T-helper 2 cell (primary cell): ENCODE results near the gene ARHGAP28.

Source experiments
- DNase-seq, 5 experiments: peaks; one replicate each; pipeline versions ENCODE4 v3.0.0 to v3.0.0-alpha.2; 2012 to 2022

ARHGAP28 gene

GRCh38 chr18:6963452-6964097 is 234.1 kb downstream of the ARHGAP28 start:
- DNase-seq = no peak
